Stomach smooth muscle (tissue), 2 donors: ENCODE data around the gene TXNDC11.
A peak's percentile ranks its signal among the peaks of the same experiment; 100 is the strongest.

Experiments
- H3K27ac ChIP-seq: one replicate; pipeline ENCODE4 v1.7.0; 2013; ENCODE audit warnings: mild to moderate bottlenecking, low read length, inconsistent platforms
- H3K27me3 ChIP-seq, 2 donors: one replicate each; pipeline ENCODE4 v1.7.0; 2013; ENCODE audit warnings: low read length in 2 of 2; ENCODE audit not compliant: insufficient read depth in 2 of 2, control insufficient read depth in 1 of 2
- H3K36me3 ChIP-seq, 2 donors: one replicate each; pipeline ENCODE4 v1.7.0; 2013; ENCODE audit warnings: low read length in 2 of 2; ENCODE audit not compliant: control insufficient read depth in 2 of 2, insufficient read depth in 2 of 2
- H3K4me1 ChIP-seq: one replicate; pipeline ENCODE4 v1.7.0; 2013; ENCODE audit warnings: low read length; ENCODE audit not compliant: control insufficient read depth, insufficient read depth
- H3K4me3 ChIP-seq, 2 donors: one replicate each; pipeline ENCODE4 v1.7.0; 2013; ENCODE audit warnings: low read length in 2 of 2
- H3K9ac ChIP-seq, 2 donors: one replicate each; pipeline ENCODE4 v1.7.0; 2013; ENCODE audit warnings: low read length in 2 of 2, mild to moderate bottlenecking in 1 of 2
- H3K9me3 ChIP-seq, 2 donors: one replicate each; pipeline ENCODE4 v1.7.0; 2013; ENCODE audit warnings: low read length in 2 of 2; ENCODE audit not compliant: control insufficient read depth in 2 of 2
- donor health status: healthy.
- donor health status: Pancreatic carcinoma.

TXNDC11 gene

DNA sequence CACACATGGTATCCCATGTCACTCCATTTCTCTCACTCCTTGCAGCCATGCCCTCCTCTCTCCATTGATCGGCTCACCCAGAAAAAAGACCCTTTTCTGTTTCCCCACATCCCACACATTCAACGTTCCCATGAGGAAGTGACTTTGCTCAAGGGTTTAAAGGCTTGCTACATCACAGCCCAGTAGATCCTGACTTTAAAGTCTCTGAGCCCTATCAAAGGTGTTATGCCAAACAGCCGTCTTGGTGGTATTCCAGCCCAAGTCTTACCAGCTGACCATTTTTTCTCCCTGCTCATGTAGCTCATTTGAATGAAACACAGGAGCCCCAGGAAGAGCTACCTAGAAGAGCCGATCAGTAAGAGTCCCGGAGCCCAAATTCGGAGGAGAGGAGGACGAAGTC, 7.4 kb upstream of the TXNDC11 start:
- no peaks in the 10 kb centered on the region for H3K27me3 ChIP-seq
- no peak overlapping the region for H3K9ac ChIP-seq
- H3K4me3 ChIP-seq = no peak overlapping the region
- no peaks in the 10 kb centered on the region for H3K4me1 ChIP-seq
- no peaks in the 10 kb centered on the region for H3K9me3 ChIP-seq
- H3K27ac ChIP-seq = no peak overlapping the region
- H3K36me3 ChIP-seq = peaks cover 25 to 30% of the 10 kb centered on the region in 2 donors

DNA sequence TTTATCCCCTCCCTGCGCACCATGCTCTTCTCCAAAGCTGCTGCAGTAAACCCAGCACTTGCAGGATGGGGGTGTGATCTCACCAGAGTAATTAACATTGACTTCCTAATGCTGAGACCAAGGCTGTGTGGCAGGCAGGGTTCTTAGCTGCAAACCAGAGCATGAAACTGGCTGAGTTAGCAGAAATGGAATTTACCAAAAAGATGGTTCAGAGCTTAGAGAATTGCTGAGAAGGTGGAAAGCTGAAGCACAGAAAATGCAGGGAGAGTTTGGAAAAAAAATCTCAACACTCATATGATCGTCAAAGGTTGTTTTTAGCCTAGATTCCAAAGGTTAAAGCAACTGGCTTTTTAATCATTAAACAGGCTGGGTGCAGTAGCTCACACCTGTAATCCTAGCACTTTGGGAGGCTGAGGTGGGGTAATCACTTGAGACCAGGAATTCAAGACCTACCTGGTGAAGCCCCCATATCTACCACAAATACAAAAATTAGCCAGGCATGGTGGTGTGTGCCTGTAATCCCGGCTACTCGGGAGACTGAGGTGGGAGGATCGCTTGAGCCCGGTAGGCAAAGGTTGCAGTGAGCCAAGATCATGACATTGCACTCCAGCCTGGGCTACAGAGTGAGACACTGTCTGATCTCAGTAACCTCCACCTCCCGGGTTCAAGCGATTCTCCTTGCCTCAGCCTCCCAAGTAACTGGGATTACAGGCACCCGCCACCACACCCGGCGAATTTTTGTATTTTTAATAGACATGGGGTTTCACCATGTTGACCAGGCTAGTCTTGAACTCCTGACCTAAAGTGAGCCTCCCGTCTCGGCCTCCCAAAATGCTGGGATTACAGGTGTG, 6.0 kb upstream of the TXNDC11 start:
- peaks cover 25 to 27% of the 10 kb centered on the region in 2 donors for H3K36me3 ChIP-seq
- H3K9ac ChIP-seq = no peak overlapping the region
- no peaks in the 10 kb centered on the region for H3K4me1 ChIP-seq
- no peaks in the 10 kb centered on the region for H3K27me3 ChIP-seq
- H3K9me3 ChIP-seq = no peaks in the 10 kb centered on the region
- no peak overlapping the region for H3K27ac ChIP-seq
- H3K4me3 ChIP-seq = no peak overlapping the region

DNA sequence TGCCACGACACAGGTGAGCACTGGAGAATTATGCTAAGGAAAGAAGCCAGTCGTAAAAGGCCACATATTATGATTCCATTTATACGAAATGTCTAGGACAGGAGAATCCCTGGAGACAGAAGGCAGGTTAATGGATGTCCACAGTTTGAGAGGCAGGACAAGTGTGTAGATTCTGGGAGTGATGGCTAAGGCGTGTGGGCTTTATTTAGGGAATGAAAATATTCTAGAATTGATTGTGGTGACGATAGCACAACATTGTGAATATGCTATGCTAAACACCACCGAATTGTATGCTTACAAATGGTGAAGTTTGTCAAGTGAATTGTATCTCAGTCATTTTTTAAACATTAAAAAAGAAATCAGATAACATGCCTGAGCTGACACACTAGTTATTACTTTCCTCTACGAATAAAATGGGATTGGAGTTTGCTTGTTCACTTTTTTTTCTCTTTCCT, 5.3 kb upstream of the TXNDC11 start:
- Histone ChIP-seq H3K27ac (no peak overlapping the region), H3K9ac (no peak overlapping the region), H3K36me3 (peaks cover 23 to 26% of the 10 kb centered on the region in 2 donors)

DNA sequence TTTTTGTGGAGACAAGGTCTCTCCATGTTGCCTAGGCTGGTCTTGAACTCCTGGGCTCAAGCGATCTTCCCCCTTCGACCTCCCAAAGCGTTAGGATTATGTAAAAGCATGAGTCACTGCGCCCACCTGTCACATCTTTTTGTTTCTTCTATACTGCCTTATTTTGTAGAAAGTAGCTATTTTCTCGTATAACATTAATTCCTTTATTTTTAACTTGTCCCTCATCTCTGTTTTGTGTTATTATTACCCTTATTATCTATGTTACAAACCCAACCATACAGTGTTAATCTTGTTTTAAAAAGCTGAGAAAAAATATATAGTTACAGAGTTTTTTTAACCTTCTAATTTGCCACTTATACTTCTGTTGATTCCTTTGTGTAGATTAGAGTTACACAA, 1.4 kb upstream of the TXNDC11 start:
- Histone ChIP-seq H3K4me1 (peaks cover 11% of the 10 kb centered on the region), H3K27ac (peak overlapping the region; percentile 86)

More for the DNA sequence above, 5.3 kb upstream of the TXNDC11 start:
- Histone ChIP-seq H3K27me3 (no peaks in the 10 kb centered on the region), H3K9me3 (no peaks in the 10 kb centered on the region), H3K4me1 (no peaks in the 10 kb centered on the region), H3K4me3 (no peak overlapping the region)

DNA sequence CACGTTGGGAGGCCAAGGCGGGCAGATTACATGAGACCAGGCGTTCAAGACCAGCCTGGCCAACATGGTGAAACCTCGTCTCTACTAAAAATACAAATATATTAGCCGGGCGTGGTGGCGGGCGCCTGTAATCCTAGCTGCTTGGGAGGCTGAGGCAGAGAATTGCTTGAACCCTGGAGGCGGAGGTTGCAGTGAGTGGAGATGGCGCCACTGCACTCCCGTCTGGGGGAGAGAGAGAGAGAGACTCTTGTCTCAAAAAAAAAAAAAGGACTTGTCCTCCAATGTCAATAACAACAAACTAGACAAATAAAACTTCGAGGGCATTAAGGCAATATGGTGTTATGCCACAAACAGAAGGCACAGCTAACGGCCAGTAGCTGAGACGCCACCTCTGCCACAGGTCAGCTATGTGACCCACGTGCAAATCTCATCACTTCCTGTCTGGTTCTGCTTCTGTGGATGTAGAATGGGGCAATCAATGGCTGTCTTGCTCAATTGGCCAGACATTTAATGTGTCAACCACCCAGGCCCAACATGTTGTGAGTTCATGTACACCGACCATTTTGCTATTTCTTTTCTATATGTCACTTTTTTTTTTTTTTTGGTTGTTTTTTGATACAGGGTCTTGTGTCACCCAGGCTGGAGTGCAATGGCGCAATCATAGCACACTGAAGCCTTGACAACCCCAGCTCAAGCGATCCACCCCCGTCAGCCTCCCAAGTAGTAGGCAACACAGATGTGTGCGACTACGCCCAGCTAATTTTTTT, 834 bp upstream of the TXNDC11 start:
- Histone ChIP-seq H3K9ac (peak overlapping the region; percentile 83 to 87), H3K4me3 (peak overlapping the region; percentile 57 to 84), H3K27ac (peak overlapping the region; percentile 86), H3K9me3 (no peaks in the 10 kb centered on the region), H3K27me3 (no peaks in the 10 kb centered on the region), H3K4me1 (peaks cover 11% of the 10 kb centered on the region), H3K36me3 (peaks cover 0 to 2% of the 10 kb centered on the region in 2 donors)

More for the DNA sequence above, 1.4 kb upstream of the TXNDC11 start:
- peaks cover 0 to 4% of the 10 kb centered on the region in 2 donors for H3K36me3 ChIP-seq
- no peaks in the 10 kb centered on the region for H3K27me3 ChIP-seq
- H3K4me3 ChIP-seq = no peak overlapping the region
- H3K9ac ChIP-seq = no peak overlapping the region
- no peaks in the 10 kb centered on the region for H3K9me3 ChIP-seq

DNA sequence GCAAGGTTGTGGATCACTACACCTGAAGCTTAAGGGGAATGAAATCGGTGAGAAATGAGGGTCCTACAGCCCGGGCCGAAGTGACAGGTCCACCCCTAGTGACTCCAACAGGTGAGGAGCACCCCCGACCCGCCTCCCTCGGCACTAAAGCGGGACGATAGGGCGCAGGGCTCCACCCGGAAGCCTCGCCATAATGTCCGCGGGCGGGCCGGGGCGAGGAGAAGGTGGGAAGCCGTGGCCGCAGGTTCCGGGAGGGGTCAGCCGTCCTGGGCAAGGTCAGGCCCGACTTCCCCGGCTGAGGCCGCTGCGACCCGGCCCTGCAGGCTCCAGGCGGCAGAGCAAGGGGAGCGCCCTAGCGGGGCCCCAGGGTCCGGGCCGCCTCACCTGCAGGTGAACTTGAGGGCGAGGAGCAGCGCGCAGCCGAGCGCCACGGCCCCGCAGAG, 543 bp downstream of the TXNDC11 start:
- H3K9ac ChIP-seq = peak overlapping the region; percentile 89 to 92
- H3K27ac ChIP-seq = peak overlapping the region; percentile 86
- H3K4me1 ChIP-seq = peaks cover 11% of the 10 kb centered on the region
- no peaks in the 10 kb centered on the region for H3K27me3 ChIP-seq
- no peaks in the 10 kb centered on the region for H3K9me3 ChIP-seq
- peak overlapping the region; percentile 75 to 84 for H3K4me3 ChIP-seq
- no peaks in the 10 kb centered on the region for H3K36me3 ChIP-seq

DNA sequence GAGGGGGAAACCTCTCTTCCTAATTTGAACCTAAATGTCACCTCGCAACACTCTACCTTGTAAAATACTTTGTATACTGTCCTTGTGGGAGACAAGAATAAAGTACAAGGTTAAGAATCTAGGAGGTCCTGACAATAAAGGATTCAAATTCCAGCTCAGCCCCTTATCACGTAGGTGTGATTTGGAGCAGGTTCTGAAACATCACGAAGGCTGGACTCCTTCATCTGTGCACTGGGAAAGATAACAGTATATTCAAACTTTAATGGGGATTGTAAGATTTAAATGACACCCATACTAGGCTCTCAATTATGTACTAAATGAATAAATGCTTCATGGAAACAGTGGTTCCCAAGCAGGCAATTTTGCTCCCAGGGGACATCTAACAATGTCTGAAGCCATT, 2.1 kb downstream of the TXNDC11 start:
- Histone ChIP-seq H3K9ac (peak overlapping the region in 1 of 2 donors; percentile 1), H3K27me3 (no peaks in the 10 kb centered on the region), H3K4me3 (peak overlapping the region in 1 of 2 donors; percentile 84), H3K9me3 (no peaks in the 10 kb centered on the region), H3K36me3 (peaks cover 5 to 14% of the 10 kb centered on the region in 2 donors), H3K4me1 (peaks cover 11% of the 10 kb centered on the region), H3K27ac (no peak overlapping the region)

DNA sequence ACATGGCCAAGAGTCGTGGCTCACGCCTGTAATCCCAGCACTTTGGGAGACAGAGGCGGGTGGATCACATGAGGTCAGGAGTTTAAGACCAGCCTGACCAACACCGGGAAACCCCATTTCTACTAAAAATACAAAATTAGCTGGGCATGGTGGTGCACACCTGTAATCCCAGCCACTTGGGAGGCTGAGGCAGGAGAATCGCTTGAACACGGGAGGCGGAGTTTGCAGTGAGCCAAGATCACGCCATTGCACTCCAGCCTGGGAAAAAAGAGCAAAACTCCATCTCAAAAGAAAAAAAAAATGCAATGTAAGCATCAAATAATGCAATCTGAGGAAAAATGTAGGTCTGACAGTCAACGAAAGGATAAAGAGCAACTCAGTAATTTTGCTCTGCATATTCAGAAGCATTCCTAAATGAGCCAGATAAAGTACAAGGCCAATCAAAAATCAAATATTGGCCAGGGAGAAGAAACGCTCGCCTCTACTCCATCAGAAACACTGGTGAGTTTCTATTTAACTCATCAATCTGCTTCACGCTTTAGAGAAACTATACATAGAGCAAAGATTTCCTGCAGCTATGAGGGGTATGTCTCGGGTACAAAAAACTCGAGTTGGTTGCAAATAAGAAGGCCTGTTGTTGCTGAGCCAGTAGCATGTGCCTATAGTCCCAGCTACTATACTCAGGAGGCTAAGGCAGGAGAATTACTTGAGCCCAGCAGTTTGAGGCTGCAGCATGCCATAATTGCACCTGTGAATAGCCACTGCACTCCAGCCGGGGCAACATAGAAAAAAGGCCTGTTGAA, 3.7 kb downstream of the TXNDC11 start:
- H3K9me3 ChIP-seq = no peaks in the 10 kb centered on the region
- no peak overlapping the region for H3K27ac ChIP-seq
- peaks cover 5 to 14% of the 10 kb centered on the region in 2 donors for H3K36me3 ChIP-seq
- no peak overlapping the region for H3K9ac ChIP-seq
- peaks cover 20% of the 10 kb centered on the region for H3K4me1 ChIP-seq
- H3K4me3 ChIP-seq = no peak overlapping the region
- no peaks in the 10 kb centered on the region for H3K27me3 ChIP-seq

DNA sequence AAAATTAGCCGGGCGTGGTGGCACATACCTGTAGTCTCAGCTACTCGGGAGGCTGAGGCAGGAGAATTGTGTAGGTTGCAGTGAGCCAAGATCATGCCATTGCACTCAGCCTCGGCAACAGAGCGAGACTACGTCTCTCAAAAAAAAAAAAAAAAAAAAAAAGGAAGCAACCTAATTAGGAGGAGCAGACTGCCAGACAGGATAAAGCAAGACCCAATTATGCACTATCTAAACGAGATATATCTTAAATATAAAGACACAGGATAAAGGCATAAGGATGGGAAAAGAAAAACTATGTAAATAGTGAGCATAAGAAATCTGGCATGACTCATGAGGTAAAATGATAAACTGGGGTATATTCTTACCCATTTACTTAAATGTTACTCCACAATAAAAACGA, 4.9 kb downstream of the TXNDC11 start:
- Histone ChIP-seq H3K4me3 (no peak overlapping the region), H3K27me3 (no peaks in the 10 kb centered on the region), H3K9ac (no peak overlapping the region), H3K27ac (no peak overlapping the region), H3K9me3 (no peaks in the 10 kb centered on the region), H3K36me3 (peaks cover 6 to 17% of the 10 kb centered on the region in 2 donors), H3K4me1 (peaks cover 24% of the 10 kb centered on the region)

DNA sequence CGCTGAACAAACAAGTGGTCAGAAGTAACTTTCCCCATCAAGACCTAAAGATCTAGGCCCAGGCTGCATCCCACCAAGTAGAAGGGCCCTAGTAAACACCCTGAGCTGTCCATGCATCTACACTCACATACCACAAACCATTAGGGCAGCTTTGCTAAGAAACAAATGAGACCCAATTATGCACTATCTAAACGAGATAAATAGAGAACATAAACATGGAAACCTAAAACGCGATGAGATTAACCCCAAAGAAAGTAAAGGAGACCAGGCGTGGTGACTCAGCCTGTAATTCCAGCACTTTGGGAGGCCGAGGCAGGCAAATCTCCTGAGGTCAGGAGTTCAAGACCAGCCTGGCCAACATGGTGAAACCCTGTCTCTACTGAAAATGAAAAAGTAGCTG, 5.8 kb downstream of the TXNDC11 start:
- peaks cover 24% of the 10 kb centered on the region for H3K4me1 ChIP-seq

More for the DNA sequence above, 5.8 kb downstream of the TXNDC11 start:
- Histone ChIP-seq H3K36me3 (peaks cover 13 to 25% of the 10 kb centered on the region in 2 donors), H3K4me3 (no peak overlapping the region), H3K9me3 (no peaks in the 10 kb centered on the region), H3K27me3 (no peaks in the 10 kb centered on the region), H3K9ac (no peak overlapping the region), H3K27ac (no peak overlapping the region)
